GM18520 (cell line): ENCODE data around the gene EIF5A2.
"Not testable (repeated sequence)": the region's sequence is repeated elsewhere in the genome, so short reads cannot be mapped to it uniquely, and the experiment has no call there.

Experiments
- ATAC-seq: cut with Tn5 transposase; IDR thresholded peaks from one replicate; pipeline ENCODE4 v1.9.1; 2021; ENCODE audit not compliant: unreplicated experiment

The EIF5A2 gene

GRCh38 chr3:170897199-170897598, 11.2 kb downstream of the EIF5A2 start:
- not testable (repeated sequence) for ATAC-seq

- ATAC-seq, result no peak
Observed at GRCh38 chr3:170896781-170897180, 11.7 kb downstream of the EIF5A2 start.

GRCh38 chr3:170896333-170896732, 12.1 kb downstream of the EIF5A2 start:
- ATAC-seq, result not testable (repeated sequence)

- no peak for ATAC-seq
Observed at GRCh38 chr3:170893895-170894294, 14.5 kb downstream of the EIF5A2 start.

GRCh38 chr3:170889630-170890029, 18.8 kb downstream of the EIF5A2 start:
- ATAC-seq, result no peak

- no peak for ATAC-seq
Observed at GRCh38 chr3:170889132-170889531, 19.3 kb downstream of the EIF5A2 start.

- ATAC-seq, result not testable (repeated sequence)
Observed at GRCh38 chr3:170884109-170884930, 24.1 kb downstream of the EIF5A2 start.

- not testable (repeated sequence) for ATAC-seq
Observed at GRCh38 chr3:170878688-170879087, 29.7 kb downstream of the EIF5A2 start.

- ATAC-seq, result not testable (repeated sequence)
Observed at GRCh38 chr3:170877311-170877710, 31.1 kb downstream of the EIF5A2 start.

- ATAC-seq, result no peak
Observed at GRCh38 chr3:170876537-170876936, 31.9 kb downstream of the EIF5A2 start.

- peak; percentile 92 for ATAC-seq
Observed at GRCh38 chr3:170869645-170870593, 38.5 kb downstream of the EIF5A2 start, which contains the start of gene RPL22L1. Gene RPL22L1 (minus strand): TSS chr3:170870195. CDS start chr3:170870167, 28 bp downstream.

- ATAC-seq, result no peak
Observed at GRCh38 chr3:170869239-170869590, 39.2 kb downstream of the EIF5A2 start.

GRCh38 chr3:170868577-170869238, 39.7 kb downstream of the EIF5A2 start:
- no peak for ATAC-seq

- no peak for ATAC-seq
Observed at GRCh38 chr3:170867143-170867937, 41.1 kb downstream of the EIF5A2 start.

- ATAC-seq, result no peak
Observed at GRCh38 chr3:170866499-170866898, 41.9 kb downstream of the EIF5A2 start.

- ATAC-seq, result no peak
Observed at GRCh38 chr3:170865209-170866094, 43.0 kb downstream of the EIF5A2 start.

GRCh38 chr3:170864525-170865208, 43.8 kb downstream of the EIF5A2 start:
- ATAC-seq, result no peak

- ATAC-seq, result no peak
Observed at GRCh38 chr3:170863816-170864215, 44.6 kb downstream of the EIF5A2 start.
